Neural progenitor cell (in vitro differentiated cells): Measurements from ENCODE around the gene PRSS33.

Source experiments
- EZH2 ChIP-seq: fragments of 200-600 bp; sonication (generic); IDR thresholded peaks from 2 replicates; pipeline ENCODE4 v1.6.1; 2017; ENCODE audit warnings: antibody characterized with exemption, mild to moderate bottlenecking, moderate library complexity
- EZH2phosphoT487 ChIP-seq: fragments of 200-600 bp; sonication (generic); IDR thresholded peaks from 2 replicates; pipeline ENCODE4 v1.6.1; 2017; ENCODE audit warnings: antibody characterized with exemption
- TF ChIP-seq, protein P1 (sequence below): fragments of 200-600 bp; sonication (generic); IDR thresholded peaks from 2 replicates; pipeline ENCODE4 v1.5.1; 2017; ENCODE audit warnings: antibody characterized with exemption, mild to moderate bottlenecking

DNA sequence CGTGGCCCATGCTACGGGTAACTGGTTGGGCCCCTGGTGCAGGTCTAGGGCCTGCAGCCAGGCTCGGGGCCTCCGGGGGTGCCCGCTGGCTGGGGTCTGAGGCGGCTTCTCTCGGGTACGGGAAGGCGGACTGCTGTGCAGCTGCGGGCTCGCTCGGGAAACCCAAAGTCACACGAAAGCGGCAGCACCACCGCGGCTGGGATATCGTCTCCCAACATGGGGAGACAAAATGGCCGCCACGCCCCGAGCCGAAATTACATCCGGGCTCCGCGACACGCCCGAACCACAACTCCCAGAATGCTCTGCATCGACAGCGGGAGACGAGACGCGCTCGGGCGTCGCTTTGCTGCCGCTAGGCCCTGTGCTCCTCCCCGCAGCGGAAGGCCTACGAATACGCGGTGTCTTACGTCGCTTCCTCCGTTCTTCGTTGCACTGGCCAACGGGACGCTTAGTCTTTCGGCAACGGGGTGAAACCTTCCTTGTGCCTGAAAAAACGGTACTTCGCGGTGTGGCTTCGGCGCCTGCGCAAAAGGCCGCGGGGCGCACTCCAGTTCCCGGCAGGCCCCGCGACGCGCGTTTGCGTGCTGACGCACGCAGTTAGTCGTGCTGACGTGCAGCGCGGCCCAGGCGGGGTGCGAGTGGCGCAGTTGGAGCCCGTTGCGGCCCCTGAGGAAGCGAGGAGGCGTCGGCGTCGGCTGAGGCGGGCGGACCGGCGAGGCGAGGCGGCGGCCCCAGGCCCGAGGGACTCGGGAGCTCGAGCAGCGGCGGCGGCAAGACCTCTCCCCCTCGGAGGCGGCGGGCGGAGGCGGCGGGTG, 35.1 kb downstream of the PRSS33 start, which contains the start of gene SRRM2:
- TF ChIP-seq, protein P1, sequence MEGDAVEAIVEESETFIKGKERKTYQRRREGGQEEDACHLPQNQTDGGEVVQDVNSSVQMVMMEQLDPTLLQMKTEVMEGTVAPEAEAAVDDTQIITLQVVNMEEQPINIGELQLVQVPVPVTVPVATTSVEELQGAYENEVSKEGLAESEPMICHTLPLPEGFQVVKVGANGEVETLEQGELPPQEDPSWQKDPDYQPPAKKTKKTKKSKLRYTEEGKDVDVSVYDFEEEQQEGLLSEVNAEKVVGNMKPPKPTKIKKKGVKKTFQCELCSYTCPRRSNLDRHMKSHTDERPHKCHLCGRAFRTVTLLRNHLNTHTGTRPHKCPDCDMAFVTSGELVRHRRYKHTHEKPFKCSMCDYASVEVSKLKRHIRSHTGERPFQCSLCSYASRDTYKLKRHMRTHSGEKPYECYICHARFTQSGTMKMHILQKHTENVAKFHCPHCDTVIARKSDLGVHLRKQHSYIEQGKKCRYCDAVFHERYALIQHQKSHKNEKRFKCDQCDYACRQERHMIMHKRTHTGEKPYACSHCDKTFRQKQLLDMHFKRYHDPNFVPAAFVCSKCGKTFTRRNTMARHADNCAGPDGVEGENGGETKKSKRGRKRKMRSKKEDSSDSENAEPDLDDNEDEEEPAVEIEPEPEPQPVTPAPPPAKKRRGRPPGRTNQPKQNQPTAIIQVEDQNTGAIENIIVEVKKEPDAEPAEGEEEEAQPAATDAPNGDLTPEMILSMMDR: no peak
- TF ChIP-seq EZH2: peak; percentile 53
- TF ChIP-seq EZH2phosphoT487: no peak
